ENCODE measurements around the gene GCNT2.
"Not testable (repeated sequence)": the region's sequence is repeated elsewhere in the genome, so short reads cannot be mapped to it uniquely, and the experiment has no call there.

Gene GCNT2

DNA sequence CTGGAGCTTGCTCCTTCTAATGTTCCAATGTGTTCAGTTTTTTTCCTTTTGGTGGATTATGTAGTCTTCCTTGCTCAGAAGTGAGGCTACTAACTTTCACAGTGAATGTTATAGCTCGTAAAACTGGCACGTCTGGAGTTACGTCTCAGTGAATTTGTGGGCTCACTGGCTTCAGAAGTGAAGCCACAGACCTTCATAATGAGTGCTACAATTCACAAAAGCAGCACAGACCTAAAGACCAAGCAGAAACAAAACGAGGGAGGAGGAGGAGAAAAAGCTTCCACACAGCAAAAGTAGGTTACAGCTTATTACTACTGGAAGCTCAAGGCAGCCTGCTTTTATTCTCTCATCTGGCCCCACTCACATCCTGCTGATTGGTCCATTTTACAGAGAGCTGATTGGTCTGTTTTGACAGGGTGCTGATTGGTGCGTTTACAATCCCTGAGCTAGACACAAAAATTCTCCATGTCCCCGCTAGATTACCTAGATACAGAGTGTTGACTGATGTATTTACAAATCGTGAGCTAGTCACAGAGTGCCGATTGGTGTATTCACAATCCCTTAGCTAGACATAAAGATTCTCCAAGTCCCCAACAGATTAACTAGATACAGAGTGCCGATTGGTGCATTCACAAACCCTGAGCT, 34.1 kb upstream of the GCNT2 start:
- not testable (repeated sequence) for H3K9me3 ChIP-seq (ENCODE audit: control insufficient read depth, low read length); H3K27ac ChIP-seq (ENCODE audit: insufficient read depth, low read length, poor library complexity, severe bottlenecking); DNase-seq; H3K4me1 ChIP-seq (ENCODE audit: control insufficient read depth, insufficient read depth, low read length, poor library complexity, severe bottlenecking); H3K4me3 ChIP-seq (ENCODE audit: insufficient read depth, low read depth, low read length, poor library complexity, severe bottlenecking); H3K36me3 ChIP-seq (ENCODE audit: control insufficient read depth, insufficient read depth, low read length); H3K27me3 ChIP-seq (replicated peaks; ENCODE audit: control insufficient read depth, insufficient read depth, low read length, poor library complexity, severe bottlenecking)

DNA sequence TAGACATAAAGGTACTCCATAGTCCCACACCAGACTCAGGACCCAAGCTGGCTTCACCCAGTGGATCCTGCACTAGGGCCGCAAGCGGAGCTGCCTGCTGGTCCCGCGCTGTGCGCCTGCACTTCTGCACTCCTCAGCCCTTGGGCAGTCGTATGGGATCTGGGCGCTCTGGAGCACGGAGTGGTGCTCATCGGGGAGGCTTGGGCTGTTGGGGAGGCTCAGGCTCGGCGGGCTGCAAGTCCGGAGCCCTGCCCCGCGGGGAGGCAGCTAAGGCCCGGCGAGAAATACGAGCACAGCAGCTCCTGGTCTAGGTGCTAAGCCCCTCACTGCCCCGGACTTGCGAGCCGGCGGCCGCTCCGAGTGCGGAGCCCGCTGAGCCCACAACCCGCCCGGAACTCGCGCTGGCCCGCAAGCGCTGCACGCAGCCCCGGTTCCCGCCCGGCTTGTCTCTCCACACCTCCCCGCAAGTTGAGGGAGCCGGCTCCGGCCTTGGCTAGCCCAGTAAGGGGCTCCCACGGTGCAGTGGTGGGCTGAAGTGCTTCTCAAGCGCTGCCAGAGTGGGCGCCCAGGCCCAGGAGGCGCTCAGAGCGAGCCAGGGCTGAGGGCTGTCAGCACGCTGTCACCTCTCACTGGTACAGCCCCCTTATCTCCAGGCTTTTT, 33.4 kb upstream of the GCNT2 start:
- Histone ChIP-seq H3K9me3 (ENCODE audit: control insufficient read depth, low read length) (no peaks in the 10 kb centered on the region), H3K27me3 (replicated peaks; ENCODE audit: control insufficient read depth, insufficient read depth, low read length, poor library complexity, severe bottlenecking) (no peaks in the 10 kb centered on the region), H3K36me3 (ENCODE audit: control insufficient read depth, insufficient read depth, low read length) (no peaks in the 10 kb centered on the region), H3K27ac (ENCODE audit: insufficient read depth, low read length, poor library complexity, severe bottlenecking) (no peak overlapping the region), H3K4me1 (ENCODE audit: control insufficient read depth, insufficient read depth, low read length, poor library complexity, severe bottlenecking) (no peaks in the 10 kb centered on the region), H3K4me3 (ENCODE audit: insufficient read depth, low read depth, low read length, poor library complexity, severe bottlenecking) (no peak overlapping the region)
- no peak for DNase-seq

DNA sequence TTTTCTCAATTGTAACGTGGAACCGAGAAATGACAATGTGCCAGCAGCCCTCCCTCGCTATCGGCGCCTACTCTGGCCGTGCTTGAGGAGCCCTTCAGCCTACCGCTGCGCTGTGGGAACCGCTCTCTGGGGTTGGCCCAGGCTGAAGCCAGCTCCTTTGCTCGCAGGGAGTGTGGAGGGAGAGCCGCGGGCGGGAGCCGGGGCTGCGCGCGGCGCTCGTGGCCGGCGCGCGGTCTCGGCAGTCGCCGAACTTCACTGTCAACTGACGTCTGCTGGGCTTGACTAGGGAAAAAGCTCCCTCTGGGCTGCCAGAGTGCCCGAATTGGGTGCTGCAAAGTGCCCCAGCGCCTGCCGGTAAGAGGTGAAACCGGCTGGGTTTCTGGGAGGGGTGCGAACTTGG, 29.7 kb upstream of the GCNT2 start:
- H3K27ac ChIP-seq (ENCODE audit: insufficient read depth, low read length, poor library complexity, severe bottlenecking), result no peak overlapping the region
- H3K36me3 ChIP-seq (ENCODE audit: control insufficient read depth, insufficient read depth, low read length), result no peaks in the 10 kb centered on the region
- no peak for DNase-seq
- H3K4me3 ChIP-seq (ENCODE audit: insufficient read depth, low read depth, low read length, poor library complexity, severe bottlenecking), result no peak overlapping the region
- H3K4me1 ChIP-seq (ENCODE audit: control insufficient read depth, insufficient read depth, low read length, poor library complexity, severe bottlenecking), result no peaks in the 10 kb centered on the region
- no peaks in the 10 kb centered on the region for H3K27me3 ChIP-seq (replicated peaks; ENCODE audit: control insufficient read depth, insufficient read depth, low read length, poor library complexity, severe bottlenecking)
- H3K9me3 ChIP-seq (ENCODE audit: control insufficient read depth, low read length), result no peaks in the 10 kb centered on the region

DNA sequence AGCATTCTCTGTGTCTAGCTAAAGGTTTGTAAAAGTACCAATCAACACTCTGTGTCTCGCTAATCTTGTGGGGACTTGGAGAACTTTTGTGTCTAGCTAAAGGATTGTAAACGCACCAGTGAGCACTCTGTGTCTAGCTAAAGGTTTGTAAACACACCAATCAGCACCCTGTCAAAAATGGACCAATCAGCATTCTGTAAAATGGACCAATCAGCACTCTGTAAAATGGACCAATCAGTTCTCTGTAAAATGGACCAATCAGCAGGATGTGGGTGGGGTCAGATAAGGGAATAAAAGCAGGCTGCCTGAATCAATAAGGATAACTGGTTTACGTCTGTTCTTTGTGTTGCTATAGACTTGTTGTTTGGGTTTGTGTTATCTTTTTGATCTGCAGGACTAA, 29.2 kb upstream of the GCNT2 start:
- H3K27ac ChIP-seq (ENCODE audit: insufficient read depth, low read length, poor library complexity, severe bottlenecking); H3K36me3 ChIP-seq (ENCODE audit: control insufficient read depth, insufficient read depth, low read length); H3K4me1 ChIP-seq (ENCODE audit: control insufficient read depth, insufficient read depth, low read length, poor library complexity, severe bottlenecking); H3K27me3 ChIP-seq (replicated peaks; ENCODE audit: control insufficient read depth, insufficient read depth, low read length, poor library complexity, severe bottlenecking); H3K9me3 ChIP-seq (ENCODE audit: control insufficient read depth, low read length); H3K4me3 ChIP-seq (ENCODE audit: insufficient read depth, low read depth, low read length, poor library complexity, severe bottlenecking); DNase-seq: not testable (repeated sequence)

DNA sequence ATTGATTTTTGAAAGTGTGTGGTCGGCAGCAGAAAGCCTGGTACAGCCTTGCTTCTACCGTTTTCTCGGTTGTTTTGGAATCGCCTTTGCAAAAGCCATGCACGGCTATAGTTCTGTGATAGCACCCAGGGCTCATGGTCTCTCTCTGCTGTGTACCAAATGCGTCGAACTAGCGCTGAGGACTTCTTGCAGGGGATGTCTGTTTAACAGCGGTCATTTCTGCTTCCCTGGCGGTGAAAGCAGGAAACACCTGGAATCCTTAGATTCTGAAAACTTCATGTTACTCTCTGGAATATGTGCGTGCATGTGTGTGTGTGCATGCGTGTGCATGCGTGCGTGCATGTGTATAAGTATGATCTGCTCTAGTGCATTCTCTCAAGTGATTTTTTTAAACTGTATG, 26.1 kb upstream of the GCNT2 start:
- H3K27ac ChIP-seq (ENCODE audit: insufficient read depth, low read length, poor library complexity, severe bottlenecking), result no peak overlapping the region
- no peak for DNase-seq
- H3K9me3 ChIP-seq (ENCODE audit: control insufficient read depth, low read length), result no peaks in the 10 kb centered on the region
- no peaks in the 10 kb centered on the region for H3K27me3 ChIP-seq (replicated peaks; ENCODE audit: control insufficient read depth, insufficient read depth, low read length, poor library complexity, severe bottlenecking)
- no peak overlapping the region for H3K4me3 ChIP-seq (ENCODE audit: insufficient read depth, low read depth, low read length, poor library complexity, severe bottlenecking)
- H3K36me3 ChIP-seq (ENCODE audit: control insufficient read depth, insufficient read depth, low read length), result no peaks in the 10 kb centered on the region
- H3K4me1 ChIP-seq (ENCODE audit: control insufficient read depth, insufficient read depth, low read length, poor library complexity, severe bottlenecking), result no peaks in the 10 kb centered on the region

DNA sequence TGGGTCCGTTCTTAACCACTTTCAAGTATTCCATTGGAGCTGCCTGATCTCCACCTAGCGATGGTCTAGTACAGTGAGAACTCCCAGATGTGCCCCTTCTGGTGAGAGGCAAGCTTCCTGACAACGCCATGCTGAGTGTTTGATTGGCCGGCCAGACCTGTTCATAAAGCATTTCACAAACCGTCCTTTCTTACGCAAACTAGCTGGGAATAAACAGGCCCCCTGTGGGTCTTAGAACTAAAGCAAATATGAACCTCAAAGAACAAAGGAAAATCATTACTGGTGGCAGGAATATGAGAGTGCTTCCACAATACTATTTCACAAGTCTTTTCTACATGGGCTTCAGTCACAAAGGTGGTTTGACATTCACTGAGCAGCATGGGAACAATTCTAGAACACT, 15.6 kb upstream of the GCNT2 start:
- Histone ChIP-seq H3K9me3 (ENCODE audit: control insufficient read depth, low read length) (no peaks in the 10 kb centered on the region), H3K27me3 (replicated peaks; ENCODE audit: control insufficient read depth, insufficient read depth, low read length, poor library complexity, severe bottlenecking) (no peaks in the 10 kb centered on the region), H3K36me3 (ENCODE audit: control insufficient read depth, insufficient read depth, low read length) (no peaks in the 10 kb centered on the region), H3K4me1 (ENCODE audit: control insufficient read depth, insufficient read depth, low read length, poor library complexity, severe bottlenecking) (no peaks in the 10 kb centered on the region), H3K27ac (ENCODE audit: insufficient read depth, low read length, poor library complexity, severe bottlenecking) (no peak overlapping the region), H3K4me3 (ENCODE audit: insufficient read depth, low read depth, low read length, poor library complexity, severe bottlenecking) (no peak overlapping the region)
- DNase-seq, result no peak

DNA sequence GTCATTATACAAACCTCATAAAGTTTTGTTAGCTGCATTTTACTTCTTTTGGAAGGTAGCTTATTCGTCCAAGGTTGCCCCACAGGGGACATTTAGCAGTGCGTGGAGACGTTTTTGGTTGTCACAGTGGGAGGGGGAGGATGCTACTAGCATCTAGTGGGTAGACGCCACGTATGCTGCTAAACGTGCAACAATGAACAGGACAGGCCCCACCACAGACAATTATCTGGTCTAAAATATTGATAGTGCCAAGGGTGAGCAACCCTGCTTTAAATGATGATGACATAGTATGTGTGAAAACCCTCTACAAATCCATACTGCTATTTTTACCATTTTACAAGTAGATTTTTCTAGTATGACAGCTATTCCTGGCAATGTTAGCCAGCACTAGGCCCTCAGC, 13.9 kb upstream of the GCNT2 start:
- no peak for DNase-seq
- no peak overlapping the region for H3K4me3 ChIP-seq (ENCODE audit: insufficient read depth, low read depth, low read length, poor library complexity, severe bottlenecking)
- no peak overlapping the region for H3K27ac ChIP-seq (ENCODE audit: insufficient read depth, low read length, poor library complexity, severe bottlenecking)
- no peaks in the 10 kb centered on the region for H3K36me3 ChIP-seq (ENCODE audit: control insufficient read depth, insufficient read depth, low read length)
- H3K9me3 ChIP-seq (ENCODE audit: control insufficient read depth, low read length), result no peaks in the 10 kb centered on the region
- H3K27me3 ChIP-seq (replicated peaks; ENCODE audit: control insufficient read depth, insufficient read depth, low read length, poor library complexity, severe bottlenecking), result no peaks in the 10 kb centered on the region
- H3K4me1 ChIP-seq (ENCODE audit: control insufficient read depth, insufficient read depth, low read length, poor library complexity, severe bottlenecking), result no peaks in the 10 kb centered on the region

DNA sequence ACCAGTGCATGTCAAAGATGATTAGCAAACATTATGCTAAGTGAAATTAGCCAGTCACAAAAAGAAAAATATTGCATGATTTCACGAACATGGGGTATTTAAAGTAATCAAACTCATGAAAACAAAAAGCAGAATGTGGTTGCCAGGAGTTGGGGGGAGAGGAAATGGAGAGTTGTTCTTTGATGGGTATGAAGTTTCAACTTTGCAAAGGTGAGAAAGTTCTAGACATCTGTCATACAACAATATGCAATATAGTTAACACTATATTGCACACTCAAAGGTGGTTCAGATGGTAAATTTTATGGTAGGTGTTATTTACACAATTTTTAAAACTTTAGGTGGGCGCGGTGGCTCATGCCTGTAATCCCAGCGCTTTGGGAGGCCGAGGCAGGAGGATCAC, 13.4 kb upstream of the GCNT2 start:
- Histone ChIP-seq H3K4me1 (ENCODE audit: control insufficient read depth, insufficient read depth, low read length, poor library complexity, severe bottlenecking) (no peaks in the 10 kb centered on the region), H3K9me3 (ENCODE audit: control insufficient read depth, low read length) (no peaks in the 10 kb centered on the region), H3K27me3 (replicated peaks; ENCODE audit: control insufficient read depth, insufficient read depth, low read length, poor library complexity, severe bottlenecking) (no peaks in the 10 kb centered on the region), H3K27ac (ENCODE audit: insufficient read depth, low read length, poor library complexity, severe bottlenecking) (no peak overlapping the region), H3K36me3 (ENCODE audit: control insufficient read depth, insufficient read depth, low read length) (no peaks in the 10 kb centered on the region), H3K4me3 (ENCODE audit: insufficient read depth, low read depth, low read length, poor library complexity, severe bottlenecking) (no peak overlapping the region)
- DNase-seq, result no peak

DNA sequence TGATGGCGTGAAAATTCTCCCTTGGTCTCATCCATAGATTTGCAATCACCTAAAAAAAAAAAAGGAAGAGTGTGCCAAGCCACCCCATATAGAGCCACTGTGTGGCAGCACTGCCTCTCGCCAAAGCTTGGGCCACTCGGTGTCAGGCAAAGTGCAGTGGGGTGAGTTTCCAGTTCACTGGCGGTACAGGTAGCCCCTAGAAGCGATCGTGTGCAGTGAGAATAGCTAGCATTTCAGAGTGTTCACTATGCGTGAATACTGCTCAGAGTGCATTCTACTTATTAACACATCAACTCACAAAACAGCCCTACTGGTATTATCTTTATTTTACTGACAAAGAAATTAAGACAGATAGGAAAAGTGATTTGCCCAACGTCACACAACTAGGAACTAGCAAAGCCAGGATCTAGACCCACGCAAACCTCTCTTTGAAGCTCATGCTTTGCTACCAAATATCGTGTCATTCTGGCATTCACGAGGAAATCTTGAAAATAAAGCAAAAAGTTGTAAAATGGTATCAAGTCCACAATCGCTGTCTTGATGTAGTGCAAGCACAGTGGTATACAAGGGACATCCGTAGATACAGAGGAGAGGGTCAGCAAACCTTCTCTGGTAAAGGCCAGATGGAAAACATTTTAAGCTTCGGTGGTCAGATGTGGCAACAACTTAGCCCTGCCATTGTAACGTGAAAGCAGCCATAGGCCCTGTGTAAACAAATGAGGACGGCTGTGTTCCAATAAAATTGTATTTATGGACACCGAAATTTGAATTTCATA, 10.4 kb upstream of the GCNT2 start:
- Histone ChIP-seq H3K9me3 (ENCODE audit: control insufficient read depth, low read length) (no peaks in the 10 kb centered on the region), H3K27ac (ENCODE audit: insufficient read depth, low read length, poor library complexity, severe bottlenecking) (no peak overlapping the region), H3K4me1 (ENCODE audit: control insufficient read depth, insufficient read depth, low read length, poor library complexity, severe bottlenecking) (no peaks in the 10 kb centered on the region), H3K27me3 (replicated peaks; ENCODE audit: control insufficient read depth, insufficient read depth, low read length, poor library complexity, severe bottlenecking) (no peaks in the 10 kb centered on the region), H3K36me3 (ENCODE audit: control insufficient read depth, insufficient read depth, low read length) (no peaks in the 10 kb centered on the region), H3K4me3 (ENCODE audit: insufficient read depth, low read depth, low read length, poor library complexity, severe bottlenecking) (no peak overlapping the region)
- no peak for DNase-seq

DNA sequence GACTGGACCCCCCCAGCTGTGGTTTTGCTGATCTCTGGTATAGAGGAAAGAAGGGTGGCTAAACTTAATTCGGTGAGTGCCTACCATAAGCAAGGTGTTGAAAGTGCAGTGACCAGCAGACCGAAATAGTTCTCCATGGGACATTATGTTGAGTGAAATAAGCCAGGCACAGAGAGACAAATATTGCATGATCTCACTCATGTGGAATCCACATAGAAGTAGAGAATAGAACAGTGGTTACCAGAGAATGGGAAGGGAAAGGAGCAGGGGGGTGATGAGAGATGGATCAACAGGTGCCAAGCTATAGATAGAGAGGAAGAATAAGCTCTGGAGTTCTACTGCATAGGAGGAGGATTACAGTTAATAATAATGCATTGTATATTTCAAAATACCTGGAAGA, 9.7 kb upstream of the GCNT2 start:
- H3K27me3 ChIP-seq (replicated peaks; ENCODE audit: control insufficient read depth, insufficient read depth, low read length, poor library complexity, severe bottlenecking), result no peaks in the 10 kb centered on the region
- no peaks in the 10 kb centered on the region for H3K9me3 ChIP-seq (ENCODE audit: control insufficient read depth, low read length)
- H3K4me1 ChIP-seq (ENCODE audit: control insufficient read depth, insufficient read depth, low read length, poor library complexity, severe bottlenecking), result no peaks in the 10 kb centered on the region
- no peak for DNase-seq
- no peak overlapping the region for H3K27ac ChIP-seq (ENCODE audit: insufficient read depth, low read length, poor library complexity, severe bottlenecking)
- no peak overlapping the region for H3K4me3 ChIP-seq (ENCODE audit: insufficient read depth, low read depth, low read length, poor library complexity, severe bottlenecking)
- H3K36me3 ChIP-seq (ENCODE audit: control insufficient read depth, insufficient read depth, low read length), result no peaks in the 10 kb centered on the region
